H1 (cell line): ENCODE data around the gene LITAF. TPM values are rescaled to one million over a fixed set of nuclear protein-coding genes. Genes with fewer than 3 reads are reported as not detected.

Experiments
- CTCF ChIA-PET: fragments of 300-600 bp; sonication (Branson Sonifier 250); formaldehyde crosslinking; loops from one replicate; lab custom pipeline; 2021; ENCODE audit not compliant: partially characterized antibody; lab: Charles Lee
- POLR2A ChIA-PET: fragments of 300-600 bp; sonication (Branson Sonifier 250); formaldehyde crosslinking; loops from one replicate; lab custom pipeline; 2021; ENCODE audit warnings: inconsistent platforms; ENCODE audit not compliant: partially characterized antibody; lab: Charles Lee
- DNase-seq, 2 experiments: peaks; one replicate each; pipeline versions ENCODE4 v3.0.0 to v3.0.0-alpha.2; 2010 to 2022; ENCODE audit warnings: low spot score in 2 of 2, low read depth in 1 of 2, mixed read lengths in 1 of 2
- FAIRE-seq: peaks from 2 replicates; lab custom pipeline; 2011; peaks lifted over from hg19 to GRCh38; lab: Jason Lieb, UNC
- H2AFZ ChIP-seq: 2 replicates; pipeline ENCODE4 v1.8.1; 2012; ENCODE audit warnings: low read length, inconsistent platforms
- H2AK5ac ChIP-seq: 2 replicates; pipeline ENCODE4 v1.6.1; 2013; ENCODE audit warnings: low read depth, low read length
- H2BK120ac ChIP-seq: replicated peaks from 2 replicates; pipeline ENCODE3; 2013; ENCODE audit warnings: low read depth, low read length, inconsistent platforms
- H2BK12ac ChIP-seq: 2 replicates; pipeline ENCODE4 v1.6.1; 2013; ENCODE audit warnings: low read depth, low read length
- H2BK15ac ChIP-seq: 2 replicates; pipeline ENCODE4 v1.6.1; 2013; ENCODE audit warnings: low read length
- H2BK20ac ChIP-seq: 2 replicates; pipeline ENCODE4 v1.6.1; 2013; ENCODE audit warnings: low read length
- H2BK5ac ChIP-seq: 2 replicates; pipeline ENCODE4 v1.6.1; 2013; ENCODE audit warnings: low read depth, low read length
- H3K14ac ChIP-seq: 2 replicates; pipeline ENCODE4 v1.6.1; 2013; ENCODE audit warnings: inconsistent platforms; ENCODE audit not compliant: insufficient read length
- H3K18ac ChIP-seq: 2 replicates; pipeline ENCODE4 v1.6.1; 2013; ENCODE audit warnings: low read length; ENCODE audit errors: extremely low read depth
- H3K23ac ChIP-seq: 2 replicates; pipeline ENCODE4 v1.6.1; 2013; ENCODE audit warnings: inconsistent platforms; ENCODE audit not compliant: insufficient read length
- H3K23me2 ChIP-seq: 2 replicates; pipeline ENCODE4 v1.6.1; 2013; ENCODE audit warnings: low read depth, low read length
- H3K27ac ChIP-seq: 2 replicates; pipeline ENCODE4 v1.6.1; 2011; ENCODE audit warnings: low read depth, low read length, inconsistent platforms
- H3K27me3 ChIP-seq, 4 experiments: replicated peaks in 1 of 4; 1 replicate in 1 of 4; 2 replicates in 3 of 4; pipeline versions ENCODE4 v1.6.1 to v1.8.1; 2011 to 2013; ENCODE audit warnings: low read length in 3 of 4, mild to moderate bottlenecking in 3 of 4, inconsistent platforms in 2 of 4, mixed read lengths in 2 of 4, moderate library complexity in 1 of 4; ENCODE audit not compliant: control insufficient read depth in 3 of 4, insufficient read depth in 3 of 4; ENCODE audit errors: extremely low read depth in 1 of 4
- H3K36me3 ChIP-seq, 4 experiments: 2 replicates each; pipeline versions ENCODE4 v1.6.1 to v1.8.1; 2011 to 2013; ENCODE audit warnings: mild to moderate bottlenecking in 4 of 4, low read length in 3 of 4, moderate library complexity in 2 of 4, control low read depth in 1 of 4, inconsistent platforms in 1 of 4; ENCODE audit not compliant: insufficient read depth in 4 of 4, control insufficient read depth in 2 of 4
- H3K4ac ChIP-seq: replicated peaks from 2 replicates; pipeline ENCODE3; 2013; ENCODE audit warnings: low read length, low read depth, mixed read lengths, inconsistent platforms; ENCODE audit not compliant: insufficient read length
- H3K4me1 ChIP-seq, 4 experiments: replicated peaks in 1 of 4; 1 replicate in 1 of 4; 2 replicates in 3 of 4; pipeline versions ENCODE4 v1.6.1 to v1.8.1; 2011 to 2013; ENCODE audit warnings: low read length in 3 of 4, inconsistent platforms in 2 of 4, mixed read lengths in 1 of 4; ENCODE audit not compliant: insufficient read depth in 4 of 4, control insufficient read depth in 3 of 4
- H3K4me2 ChIP-seq, 2 experiments: 2 replicates each; pipeline versions ENCODE4 v1.6.1 to v1.8.1; 2011 to 2013; ENCODE audit warnings: low read depth in 2 of 2, low read length in 2 of 2, control low read depth in 1 of 2, inconsistent platforms in 1 of 2, mild to moderate bottlenecking in 1 of 2; ENCODE audit not compliant: insufficient read depth in 1 of 2
- H3K4me3 ChIP-seq, 4 experiments: fragments of 200-600, 300-600 bp in 1 of 4; sonication (generic), shearing (Covaris generic), sonication (Bioruptor Twin) in 1 of 4; 2 replicates each; pipeline versions ENCODE4 v1.5.1 to v1.8.1; 2011 to 2016; ENCODE audit warnings: low read length in 4 of 4, low read depth in 3 of 4, control low read depth in 2 of 4, inconsistent platforms in 2 of 4, mild to moderate bottlenecking in 2 of 4, mixed read lengths in 1 of 4, moderate library complexity in 1 of 4; ENCODE audit not compliant: insufficient read depth in 2 of 4; ENCODE audit errors: extremely low read depth in 1 of 4
- H3K56ac ChIP-seq: replicated peaks from 2 replicates; pipeline ENCODE3; 2013; ENCODE audit warnings: low read depth, mild to moderate bottlenecking, mixed read lengths, low read length, inconsistent platforms; ENCODE audit not compliant: insufficient read length
- H3K79me1 ChIP-seq: 2 replicates; pipeline ENCODE4 v1.6.1; 2013; ENCODE audit warnings: low read depth, low read length, control low read depth
- H3K79me2 ChIP-seq, 2 experiments: 2 replicates each; pipeline versions ENCODE4 v1.6.1 to v1.8.1; 2012 to 2013; ENCODE audit warnings: low read length in 2 of 2, mild to moderate bottlenecking in 2 of 2, inconsistent platforms in 1 of 2; ENCODE audit not compliant: insufficient read depth in 2 of 2, control insufficient read depth in 1 of 2
- H3K9ac ChIP-seq, 4 experiments: replicated peaks in 1 of 4; 1 replicate in 1 of 4; 2 replicates in 3 of 4; pipeline versions ENCODE4 v1.6.1 to v1.8.1; 2011 to 2013; ENCODE audit warnings: low read depth in 3 of 4, low read length in 3 of 4, control low read depth in 2 of 4, mild to moderate bottlenecking in 2 of 4, moderate library complexity in 2 of 4, inconsistent platforms in 1 of 4; ENCODE audit errors: extremely low read depth in 1 of 4
- H3K9me3 ChIP-seq, 2 experiments: 2 replicates each; pipeline versions ENCODE4 v1.6.1 to v1.8.1; 2012 to 2013; ENCODE audit warnings: mild to moderate bottlenecking in 2 of 2, moderate library complexity in 2 of 2, control low read depth in 1 of 2, inconsistent platforms in 1 of 2, low read depth in 1 of 2, low read length in 1 of 2, mixed read lengths in 1 of 2; ENCODE audit not compliant: insufficient read depth in 2 of 2
- H4K20me1 ChIP-seq, 2 experiments: replicated peaks in 1 of 2; 2 replicates each; pipeline versions ENCODE3 to v1.8.1; 2011 to 2013; ENCODE audit warnings: inconsistent platforms in 2 of 2, low read length in 2 of 2, mild to moderate bottlenecking in 1 of 2; ENCODE audit not compliant: insufficient read depth in 2 of 2, control insufficient read depth in 1 of 2
- H4K5ac ChIP-seq: 2 replicates; pipeline ENCODE4 v1.6.1; 2013; ENCODE audit warnings: low read length, low read depth, mixed read lengths, inconsistent platforms; ENCODE audit not compliant: insufficient read length
- H4K8ac ChIP-seq: 2 replicates; pipeline ENCODE4 v1.8.0; 2013; ENCODE audit warnings: mild to moderate bottlenecking, moderate library complexity, low read length, inconsistent platforms; ENCODE audit not compliant: insufficient read depth; ENCODE audit errors: extremely low read depth
- H4K91ac ChIP-seq: replicated peaks from 2 replicates; pipeline ENCODE3; 2013; ENCODE audit warnings: low read length, mixed read lengths, inconsistent platforms; ENCODE audit not compliant: insufficient read length
- ASH2L ChIP-seq: fragments of 200-600, 300-600 bp; sonication (generic); IDR thresholded peaks from one replicate; pipeline ENCODE4 v1.7.1; 2017; ENCODE audit warnings: low read length
- EGR1 ChIP-seq: IDR thresholded peaks from 2 replicates; pipeline ENCODE4 v1.6.1; 2011; ENCODE audit warnings: low read depth, low read length, borderline replicate concordance
- KDM1A ChIP-seq: fragments of 200-600, 300-600 bp; sonication (generic); IDR thresholded peaks from 2 replicates; pipeline ENCODE4 v1.7.1; 2016; ENCODE audit warnings: mild to moderate bottlenecking, low read length, borderline replicate concordance
- NANOG ChIP-seq: IDR thresholded peaks from 2 replicates; pipeline ENCODE4 v1.6.1; 2011; ENCODE audit warnings: low read length, low read depth, mild to moderate bottlenecking, inconsistent platforms; ENCODE audit not compliant: insufficient read depth, poor library complexity, severe bottlenecking
- RAD21 ChIP-seq, 2 experiments: IDR thresholded peaks in 1 of 2; conservative IDR thresholded peaks in 1 of 2; 2 replicates each; pipeline ENCODE4 v1.6.1; 2011; ENCODE audit warnings: low read depth in 2 of 2, low read length in 2 of 2, improper control_type of control experiment in 1 of 2, inconsistent platforms in 1 of 2, mild to moderate bottlenecking in 1 of 2, moderate library complexity in 1 of 2
- TAF1 ChIP-seq: IDR thresholded peaks from 2 replicates; pipeline ENCODE4 v1.6.1; 2011; ENCODE audit warnings: mild to moderate bottlenecking, low read depth, low read length
- WGBS, 2 experiments: shearing (Covaris generic) in 1 of 2; methylation state at CpG; one replicate each; pipeline versions ENCODE4 v1.1.6 to v1.1.7; 2013 to 2015; ENCODE audit warnings: low lambda C conversion rate in 2 of 2, mixed read lengths in 2 of 2, inconsistent platforms in 1 of 2, low coverage in 1 of 2, missing lambda C conversion rate in 1 of 2; ENCODE audit not compliant: insufficient replicate concordance in 2 of 2, insufficient coverage in 1 of 2, insufficient read length in 1 of 2; ENCODE audit errors: extremely low coverage in 1 of 2, missing lambda C conversion rate in 1 of 2; 5-methylcytosine and 5-hydroxymethylcytosine counted together
- long read RNA-seq, 2 experiments: library from RNA in 1 of 2; library from capped mRNA in 1 of 2; stranded (forward); transcript quantifications; one replicate each; pipeline ENCODE4 v2.0.0, GENCODE V29; 2021; ENCODE audit warnings: inconsistent platforms in 1 of 2
- polyA minus RNA-seq, 3 experiments: library from RNA; depleted of rRNA, polyadenylated mRNA; stranded (reverse); fragments of >200 nt; gene quantifications; 1 replicate in 2 of 3; 2 replicates in 1 of 3; pipeline ENCODE4 v1.2.3, GENCODE V29; 2011
- polyA plus RNA-seq, 7 experiments: library from polyadenylated mRNA; depleted of rRNA in 3 of 7; stranded (reverse) in 5 of 7; unstranded in 2 of 7; fragments of >200 nt in 5 of 7; fragments of 200-250 nt in 2 of 7; gene quantifications; 1 replicate in 5 of 7; 2 replicates in 1 of 7; 4 replicates in 1 of 7; pipeline versions ENCODE4 v1.2.1 to v1.2.3, GENCODE V29; 2011 to 2013; ENCODE audit warnings: missing spikeins in 2 of 7, mixed read lengths in 2 of 7
- total RNA-seq: library from RNA; stranded (reverse); fragmentation: NEBNext Ultra II Directional; extraction: Animal tissue kit (Norgen Biotek cat#: 25700); gene quantifications from 2 replicates; pipeline ENCODE4 v1.2.1, GENCODE V29; 2021

Gene LITAF
- total RNA-seq = 160 and 165 TPM in 2 replicates
- polyA plus RNA-seq (2011; rRNA removed) = 205 and 315 TPM in 2 replicates
- polyA plus RNA-seq (2011; cell fraction: cytosol; rRNA removed) = 150 TPM
- polyA plus RNA-seq (2011; cell fraction: nucleus; rRNA removed) = 185 TPM
- 80.9 to 155 TPM (median 121 TPM) in 4 replicates for polyA plus RNA-seq (2012, experiment 1 of 2)
- polyA plus RNA-seq (2012, experiment 2 of 2) = 82.5 TPM
- 77.3 TPM for polyA plus RNA-seq (2013, experiment 1 of 2)
- polyA plus RNA-seq (2013, experiment 2 of 2) = 80.0 TPM
- 140 and 174 TPM in 2 replicates for polyA minus RNA-seq (2011; rRNA and poly(A)+ RNA removed)
- 85.9 TPM for polyA minus RNA-seq (2011; cell fraction: cytosol; rRNA and poly(A)+ RNA removed)
- 78.8 TPM for polyA minus RNA-seq (2011; cell fraction: nucleus; rRNA and poly(A)+ RNA removed)
- long read RNA-seq, experiment 1, transcript LITAF-205 (4 exons, 1,118 nt) = minor isoform, 8 of 164 reads
- long read RNA-seq, experiment 1, transcript LITAF-221 (4 exons, 2,467 nt) = major isoform, 35 of 164 reads
- long read RNA-seq, experiment 1, partial matches to known transcripts = 23 of 164 reads
- long read RNA-seq, experiment 1, other reads (novel, unspliced or antisense) = 97 of 164 reads
- long read RNA-seq, experiment 2, transcript LITAF-205 (4 exons, 1,118 nt) = minor isoform, 41 of 327 reads
- long read RNA-seq, experiment 2, transcript LITAF-221 (4 exons, 2,467 nt) = major isoform, 213 of 327 reads
- long read RNA-seq, experiment 2, partial matches to known transcripts = 45 of 327 reads
- long read RNA-seq, experiment 2, other reads (novel, unspliced or antisense) = 22 of 327 reads

GRCh38 chr16:11586856-11587642, at the start of gene LITAF:
Gene LITAF (minus strand): TSS chr16:11586919. CDS start chr16:11556730, 30,189 bp downstream.
- Histone ChIP-seq H3K27ac (no peak within 1 kb of the TSS; the same call in 1 of the 2 replicates), H4K5ac (peak within 1 kb of the TSS; percentile 41), H3K79me2 (peaks cover 0 to 37% of the 10 kb centered on the region in 2 experiments; a peak in 3 of 4 replicates), H3K27me3 (peaks cover 4 to 21% (median 13%) of the 10 kb centered on the region in 4 experiments), H2BK20ac (peak within 1 kb of the TSS; percentile 87), H2AFZ (no peak within 1 kb of the TSS), H3K9ac (peak within 1 kb of the TSS; percentile 22 to 73 (median 52); a peak in 5 of 7 replicates), H2BK120ac (no peak within 1 kb of the TSS), H2BK15ac (peak within 1 kb of the TSS; percentile 25; the same call in 1 of the 2 replicates), H3K23me2 (peaks cover 7% of the 10 kb centered on the region), H3K18ac (peak within 1 kb of the TSS; percentile 93), H3K14ac (no peak within 1 kb of the TSS), H3K36me3 (no peaks in the 10 kb centered on the region), H4K8ac (peak within 1 kb of the TSS; percentile 90; the same call in 1 of the 2 replicates), H3K9me3 (no peaks in the 10 kb centered on the region; a peak in 1 of 4 replicates), H4K20me1 (peaks cover 0 to 4% of the 10 kb centered on the region in 2 experiments), H4K91ac (peak within 1 kb of the TSS; percentile 67), H2BK5ac (peak within 1 kb of the TSS; percentile 8; the same call in 1 of the 2 replicates), H2AK5ac (peak within 1 kb of the TSS; percentile 90), H3K56ac (no peak within 1 kb of the TSS), H3K4me3 (peak within 1 kb of the TSS; percentile 49 to 87 (median 63)), H3K4me1 (peaks cover 12 to 29% (median 25%) of the 10 kb centered on the region in 4 experiments), H2BK12ac (peak within 1 kb of the TSS; percentile 78), H3K4me2 (peak within 1 kb of the TSS; percentile 82 to 86), H3K4ac (peak within 1 kb of the TSS; percentile 0), H3K79me1 (peaks cover 12% of the 10 kb centered on the region), H3K23ac (no peak within 1 kb of the TSS)
- 11% methylated on average over 27 of the region's 74 CpGs; no CpG with 5 or more reads in 1 of the 2 experiments for WGBS, 2 experiments
- peak; percentile 9 to 79 for DNase-seq
- CTCF ChIA-PET = interaction anchor here (0.6 to 2.8 kb wide), 9 partner anchors 11 to 178 kb away, joined by 3 to 15 read pairs (median 4); no protein-coding TSS in a partner anchor
- FAIRE-seq = no peak
- POLR2A ChIA-PET = interaction anchor here (0.6 to 3.4 kb wide), 8 partner anchors 10 to 85 kb away, joined by 3 to 24 read pairs (median 3); partner anchors contain the start of gene SNN
- TF ChIP-seq NANOG = no peak
- peak; percentile 93; the same call in 1 of the 2 replicates for TF ChIP-seq KDM1A
- TF ChIP-seq RAD21 (IDR thresholded peaks at IDR 0.05 in 1 of 2, conservative IDR thresholded peaks at IDR 0.05 in 1 of 2; ENCODE audit: low read depth in 2 of 2, low read length in 2 of 2) = peak; percentile 46 to 49; a peak in 3 of 4 replicates
- TF ChIP-seq TAF1 = 0 out of 2 replicates have a peak, but pooled peaks have one; percentile 15
- TF ChIP-seq ASH2L = peak; percentile 23
- TF ChIP-seq EGR1 = peak; percentile 68; the same call in 1 of the 2 replicates
